HG03469 (cell line): ENCODE measurements around the gene TMED10.

Experiments used
- ATAC-seq: cut with Tn5 transposase; IDR thresholded peaks from one replicate; pipeline ENCODE4 v1.9.1; 2021; ENCODE audit warnings: mild to moderate bottlenecking, moderate library complexity, moderate number of reproducible peaks; ENCODE audit not compliant: unreplicated experiment

Gene TMED10

DNA sequence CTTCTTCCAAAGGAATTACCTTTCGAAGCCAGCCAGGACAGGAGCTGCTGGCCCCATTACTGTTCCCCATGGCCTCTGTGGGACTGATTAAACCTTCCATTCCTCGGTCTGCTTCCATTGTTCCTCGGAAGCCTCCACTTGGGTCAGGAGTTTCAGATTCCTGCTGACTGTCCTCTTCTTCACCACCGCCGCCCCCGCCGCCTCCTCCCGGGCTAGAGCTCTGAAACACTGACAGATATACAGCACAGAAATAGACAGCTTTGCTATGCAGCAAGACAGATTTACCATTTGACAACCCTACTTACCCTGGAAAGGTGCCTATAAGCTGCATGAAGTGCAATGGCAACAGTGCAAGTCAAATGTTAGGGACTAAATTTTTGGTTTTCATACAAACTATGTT, 85.2 kb downstream of the TMED10 start:
- ATAC-seq = no peak

DNA sequence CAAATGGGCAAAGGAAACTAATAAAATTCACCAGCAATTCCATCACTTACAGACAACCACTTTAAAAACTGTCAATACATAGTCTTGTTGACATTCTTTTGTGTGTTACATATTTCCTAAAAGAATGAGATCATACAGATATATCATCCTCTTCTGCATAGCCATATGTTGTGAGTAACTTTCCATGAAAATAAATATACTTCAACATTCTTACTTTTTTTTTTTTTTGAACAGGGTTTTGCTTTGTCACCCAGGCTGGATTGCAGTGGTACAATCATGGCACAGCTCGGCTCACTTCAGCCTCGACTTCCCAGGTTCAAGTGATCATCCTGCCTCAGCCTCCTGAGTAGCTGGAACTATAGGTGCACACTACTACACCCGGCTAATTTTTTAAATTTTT, 86.1 kb downstream of the TMED10 start:
- no peak for ATAC-seq

DNA sequence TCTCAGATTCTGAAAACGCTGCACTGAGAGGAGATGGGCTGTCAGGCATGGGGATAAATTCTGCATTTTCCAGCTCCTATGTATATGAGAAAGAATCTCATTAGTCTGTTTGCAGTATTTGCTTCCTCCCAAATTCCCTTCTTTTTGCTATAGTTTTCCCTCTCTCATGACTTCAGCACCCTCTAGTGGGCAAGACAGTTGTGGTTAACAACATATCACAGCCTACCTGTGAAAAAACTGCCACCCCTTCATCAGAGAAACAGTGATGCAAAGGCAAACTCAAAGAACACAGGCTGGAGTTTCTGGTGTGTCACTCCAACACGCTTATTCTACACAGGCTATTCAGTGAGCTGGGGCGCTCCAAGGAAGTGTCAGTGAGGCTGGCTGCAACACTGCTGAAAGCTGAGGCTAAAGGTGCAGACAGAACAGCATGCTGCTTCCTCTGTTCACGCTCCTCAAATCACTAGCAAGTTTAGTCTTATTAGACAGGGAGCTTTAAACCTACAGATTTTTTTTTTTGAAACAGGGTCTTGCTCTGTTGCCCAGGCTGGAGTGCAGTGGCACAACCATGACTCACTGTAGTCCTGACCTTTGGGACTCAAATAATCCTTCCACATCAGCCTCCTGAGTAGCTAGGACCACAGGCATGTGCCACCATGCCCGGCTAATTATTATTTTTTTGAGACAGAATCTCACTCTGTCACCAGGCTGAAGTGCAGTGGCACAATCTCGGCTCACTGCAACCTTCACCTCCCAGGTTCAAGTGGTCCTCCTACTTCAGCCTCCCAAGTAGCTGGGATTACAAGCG, 87.6 kb downstream of the TMED10 start:
- ATAC-seq = no peak

DNA sequence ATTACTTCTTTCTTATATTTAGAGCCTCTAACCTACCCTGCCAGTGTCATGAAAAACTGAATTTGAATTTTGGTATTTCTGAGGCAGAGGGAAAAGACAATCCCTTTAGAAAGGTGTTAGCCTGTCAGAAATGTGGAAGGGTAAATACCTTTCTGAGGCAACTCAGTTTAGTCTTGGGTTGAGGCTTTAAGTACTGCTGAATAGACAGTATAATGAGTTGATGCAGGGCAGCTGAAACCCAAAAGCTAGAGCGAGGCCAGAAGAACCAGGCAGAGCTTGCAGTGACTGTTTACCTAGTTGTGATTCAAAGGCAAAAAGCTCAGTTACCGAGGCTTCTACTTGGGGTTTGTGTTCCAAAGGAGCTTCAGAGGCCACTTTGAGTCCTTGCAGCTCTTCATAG, 88.3 kb downstream of the TMED10 start:
- ATAC-seq = no peak

DNA sequence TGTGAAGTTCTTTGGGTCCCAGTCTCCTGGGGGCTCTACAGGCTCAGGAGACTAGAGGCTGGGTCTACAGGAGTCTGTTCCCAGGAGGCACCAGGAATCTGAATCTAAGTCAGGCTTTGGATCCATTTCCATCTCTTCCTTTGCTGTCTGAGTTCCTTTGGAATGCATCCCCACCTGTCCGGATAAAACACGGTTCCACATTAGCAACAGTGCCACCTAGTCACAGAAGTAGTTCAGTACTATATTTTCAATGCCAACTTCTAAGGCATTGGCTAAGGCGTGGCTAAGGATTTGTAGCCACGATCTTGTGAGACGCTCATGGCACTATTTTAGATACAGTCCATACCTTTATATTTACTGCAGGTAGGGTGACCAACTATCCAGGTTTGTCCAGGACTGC, 91.9 kb downstream of the TMED10 start:
- no peak for ATAC-seq

DNA sequence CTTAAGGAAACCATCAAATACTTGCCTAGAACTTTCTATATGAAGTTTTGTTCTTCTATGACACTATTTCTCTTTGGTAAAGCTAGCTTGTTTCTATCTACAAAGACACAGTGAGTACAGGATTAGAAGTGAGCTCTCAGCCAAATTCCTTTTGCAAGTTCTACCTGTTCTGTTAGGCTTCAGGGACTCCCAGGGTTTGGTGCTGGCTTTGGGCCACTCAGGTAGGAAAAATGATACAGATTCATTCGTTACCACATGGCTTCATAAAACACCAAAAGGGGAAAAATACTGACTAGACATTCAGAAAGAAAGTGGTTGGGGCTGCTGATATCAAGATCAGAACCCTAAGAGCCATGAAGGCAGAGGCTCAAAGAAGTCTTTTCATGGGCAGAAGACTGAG, 93.1 kb downstream of the TMED10 start:
- no peak for ATAC-seq

DNA sequence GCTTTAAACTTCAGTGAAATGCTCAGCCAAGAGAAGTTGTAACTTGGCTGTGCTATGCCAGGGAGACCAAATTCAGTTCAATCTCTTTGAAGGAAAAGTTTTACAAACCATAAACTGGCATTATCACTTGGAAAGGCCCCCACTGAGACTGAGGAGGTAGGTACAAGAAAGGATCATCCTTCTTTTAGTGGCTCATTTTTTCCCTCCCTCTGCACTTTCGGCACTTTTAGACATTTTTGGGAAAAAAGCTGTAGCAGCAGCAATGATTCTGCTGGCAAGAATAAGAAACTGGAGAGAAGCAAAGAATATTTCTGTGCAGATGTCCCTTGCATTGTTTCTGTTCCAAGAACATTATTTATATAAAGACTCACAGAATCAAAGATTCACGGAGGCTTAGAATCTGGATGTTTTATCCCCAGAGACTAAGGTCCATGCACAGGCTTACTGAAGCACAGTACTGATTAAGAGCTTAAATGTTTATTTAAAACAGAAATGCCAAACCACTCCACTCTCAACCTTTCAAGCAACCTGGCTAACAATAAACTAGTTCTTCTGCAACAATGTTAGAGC, 94.7 kb downstream of the TMED10 start:
- no peak for ATAC-seq
